GM23338 (cell line): Measurements from ENCODE around the gene USP32. TPM values are rescaled to one million over a fixed set of nuclear protein-coding genes. Genes with fewer than 3 reads are reported as not detected.

Source experiments
- ATAC-seq: fragments of 200-7000 bp; cut with Tn5 transposase; 3 replicates; pipeline ENCODE4 v1.9.1; 2020
- DNase-seq: peaks from one replicate; pipeline ENCODE4 v3.0.0-alpha.2; 2015; ENCODE audit warnings: low spot score
- H2AFZ ChIP-seq: fragments of 200-600 bp; sonication (generic); 2 replicates; pipeline ENCODE4 v1.8.0; 2016; ENCODE audit warnings: antibody characterized with exemption, mild to moderate bottlenecking, moderate library complexity
- H3F3A ChIP-seq: fragments of 200-600 bp; sonication (generic); replicated peaks from 2 replicates; pipeline ENCODE4 v1.8.0; 2017; ENCODE audit warnings: antibody characterized with exemption, mixed run types, low read depth
- H3K27ac ChIP-seq: fragments of 200-600 bp; sonication (generic); 2 replicates; pipeline ENCODE4 v1.6.1; 2016; ENCODE audit warnings: low read depth
- H3K27me3 ChIP-seq: fragments of 200-600 bp; sonication (generic); 2 replicates; pipeline ENCODE4 v1.8.0; 2016; ENCODE audit warnings: mild to moderate bottlenecking, mixed run types, moderate library complexity; ENCODE audit not compliant: insufficient read depth
- H3K36me3 ChIP-seq: fragments of 200-600 bp; sonication (generic); 2 replicates; pipeline ENCODE4 v1.8.0; 2016; ENCODE audit warnings: mild to moderate bottlenecking; ENCODE audit not compliant: insufficient read depth
- H3K4me1 ChIP-seq: fragments of 200-600 bp; sonication (generic); 2 replicates; pipeline ENCODE4 v1.8.0; 2016; ENCODE audit warnings: mild to moderate bottlenecking, moderate library complexity; ENCODE audit not compliant: insufficient read depth
- H3K4me2 ChIP-seq: fragments of 200-600 bp; sonication (generic); 2 replicates; pipeline ENCODE4 v1.7.1; 2017; ENCODE audit warnings: mixed run types
- H3K4me3 ChIP-seq: fragments of 200-600 bp; sonication (generic); 2 replicates; pipeline ENCODE4 v1.6.1; 2016; ENCODE audit warnings: mixed run types
- H3K79me2 ChIP-seq: fragments of 200-600 bp; sonication (generic); replicated peaks from 2 replicates; pipeline ENCODE4 v1.8.0; 2017; ENCODE audit warnings: mild to moderate bottlenecking; ENCODE audit not compliant: insufficient read depth
- H3K9me2 ChIP-seq: fragments of 200-600 bp; sonication (generic); 2 replicates; pipeline ENCODE4 v1.8.0; 2017; ENCODE audit not compliant: insufficient read depth
- H4K20me1 ChIP-seq: fragments of 200-600 bp; sonication (generic); replicated peaks from 2 replicates; pipeline ENCODE4 v1.8.0; 2017; ENCODE audit warnings: mild to moderate bottlenecking; ENCODE audit not compliant: insufficient read depth
- H3K27ac Mint-ChIP-seq: 2 replicates; pipeline ENCODE4 v1.8.0; 2020; ENCODE audit warnings: inconsistent platforms, mild to moderate bottlenecking, moderate library complexity, mixed read lengths
- H3K27me3 Mint-ChIP-seq: 3 replicates; pipeline ENCODE4 v1.8.0; 2022; ENCODE audit warnings: low read depth, mild to moderate bottlenecking, moderate library complexity, mixed read lengths, inconsistent platforms; ENCODE audit not compliant: insufficient read depth, poor library complexity
- H3K36me3 Mint-ChIP-seq: 3 replicates; pipeline ENCODE4 v1.8.0; 2021; ENCODE audit warnings: low read depth, mild to moderate bottlenecking, inconsistent platforms, moderate library complexity, mixed read lengths
- H3K4me1 Mint-ChIP-seq: 3 replicates; pipeline ENCODE4 v1.8.0; 2020; ENCODE audit warnings: mild to moderate bottlenecking, inconsistent platforms, mixed read lengths
- H3K4me3 Mint-ChIP-seq: 3 replicates; pipeline ENCODE4 v1.8.0; 2021; ENCODE audit warnings: moderate library complexity, mild to moderate bottlenecking, inconsistent platforms, mixed read lengths
- H3K9me3 Mint-ChIP-seq: 3 replicates; pipeline ENCODE4 v1.8.0; 2020; ENCODE audit warnings: moderate library complexity, mild to moderate bottlenecking, inconsistent platforms, mixed read lengths
- EZH2 ChIP-seq: fragments of 200-600 bp; sonication (generic); IDR thresholded peaks from one replicate; pipeline ENCODE4 v1.8.0; 2017; ENCODE audit warnings: antibody characterized with exemption, mild to moderate bottlenecking, low read depth; ENCODE audit not compliant: unreplicated experiment
- NANOG ChIP-seq: IDR thresholded peaks from 2 replicates; pipeline ENCODE4 v1.6.1; 2016; ENCODE audit warnings: antibody characterized with exemption, borderline replicate concordance
- STAT1 ChIP-seq: IDR thresholded peaks from one replicate; pipeline ENCODE4 v1.6.1; 2016; ENCODE audit warnings: antibody characterized with exemption; ENCODE audit not compliant: unreplicated experiment
- ZNF114 ChIP-seq: fragments of 250-450 bp; sonication (Bioruptor Pico); IDR thresholded peaks from 2 replicates; pipeline ENCODE4 v1.5.0; 2020; ENCODE audit warnings: mild to moderate bottlenecking, moderate library complexity
- ZNF331 ChIP-seq: fragments of 250-450 bp; sonication (Bioruptor Pico); IDR thresholded peaks from 2 replicates; pipeline ENCODE4 v1.5.0; 2020; ENCODE audit warnings: low read depth, mild to moderate bottlenecking, moderate library complexity
- polyA plus RNA-seq: library from polyadenylated mRNA; unstranded; fragments of >200 nt; fragmentation: Nextera tagmentation; extraction: Ambion mirVana; gene quantifications from 2 replicates; pipeline ENCODE4 v1.2.1, GENCODE V29; 2016
- total RNA-seq: library from RNA; depleted of rRNA; stranded (reverse); fragments of >200 nt; shearing (Covaris generic); gene quantifications from 2 replicates; pipeline ENCODE4 v1.2.3, GENCODE V29; 2014
- TF ChIP-seq, protein P1 (sequence below): IDR thresholded peaks from one replicate; pipeline ENCODE4 v1.6.1; 2018; ENCODE audit warnings: antibody characterized with exemption; ENCODE audit not compliant: unreplicated experiment
- TF ChIP-seq, protein P2 (sequence below): fragments of 250-450 bp; sonication (Bioruptor Pico); IDR thresholded peaks from 2 replicates; pipeline ENCODE4 v1.5.0; 2020; ENCODE audit warnings: mild to moderate bottlenecking, moderate library complexity
- TF ChIP-seq, protein P3 (sequence below), 2 experiments: fragments of 200-600 bp in 1 of 2; sonication (generic) in 1 of 2; conservative IDR thresholded peaks; 2 replicates each; pipeline versions ENCODE4 v1.5.1 to v1.6.1; 2016 to 2017; ENCODE audit warnings: antibody characterized with exemption in 2 of 2, low read depth in 2 of 2, mild to moderate bottlenecking in 2 of 2, moderate library complexity in 1 of 2

USP32 gene
- total and polyA plus RNA-seq, 2 experiments from 2014 or later = 43.6 to 129 TPM

DNA sequence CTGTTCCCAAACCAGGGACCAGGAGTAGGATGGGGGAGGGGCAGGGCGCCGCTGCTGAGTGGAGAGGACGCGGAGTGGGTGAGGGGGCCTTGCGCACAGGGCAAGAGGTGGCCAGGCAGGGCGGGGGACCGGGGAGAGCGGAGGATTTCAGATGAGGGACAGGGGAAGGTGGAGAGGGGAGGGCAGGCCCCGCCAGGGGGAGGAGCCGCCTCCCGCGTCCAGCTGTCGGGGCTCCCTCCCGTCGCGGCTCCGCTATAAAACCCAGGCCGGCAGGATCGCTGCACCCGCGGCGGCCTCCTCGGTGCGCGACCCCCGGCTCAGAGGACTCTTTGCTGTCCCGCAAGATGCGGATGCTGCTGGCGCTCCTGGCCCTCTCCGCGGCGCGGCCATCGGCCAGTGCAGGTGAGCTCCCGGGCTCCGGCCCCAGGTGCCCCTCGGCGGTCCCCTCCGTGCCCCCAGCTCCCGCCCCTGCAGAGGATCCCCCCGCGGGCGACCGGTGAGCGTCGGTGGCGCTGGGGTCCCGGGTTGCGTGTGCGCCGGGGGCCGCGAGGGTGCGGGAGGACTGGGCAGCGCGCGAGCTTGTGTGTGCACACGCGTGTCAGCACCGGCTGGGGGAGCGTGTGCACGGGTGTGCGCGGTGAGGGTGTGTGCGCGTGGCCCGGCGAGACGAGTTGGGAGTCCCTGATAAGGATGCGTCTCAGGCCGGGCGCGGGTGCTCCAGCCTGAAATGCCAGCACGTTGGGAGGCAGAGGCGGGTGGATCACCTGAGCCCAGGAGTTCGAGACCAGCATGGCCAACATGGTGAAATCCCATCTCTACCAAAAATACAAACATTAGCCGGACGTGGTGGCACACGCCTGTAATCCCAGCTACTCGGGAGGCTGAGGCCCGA lies 242.0 kb downstream of the USP32 start, which contains the start of gene CA4 (continued):
- TF ChIP-seq ZNF331 = no peak
- peak; percentile 21 for TF ChIP-seq EZH2

DNA sequence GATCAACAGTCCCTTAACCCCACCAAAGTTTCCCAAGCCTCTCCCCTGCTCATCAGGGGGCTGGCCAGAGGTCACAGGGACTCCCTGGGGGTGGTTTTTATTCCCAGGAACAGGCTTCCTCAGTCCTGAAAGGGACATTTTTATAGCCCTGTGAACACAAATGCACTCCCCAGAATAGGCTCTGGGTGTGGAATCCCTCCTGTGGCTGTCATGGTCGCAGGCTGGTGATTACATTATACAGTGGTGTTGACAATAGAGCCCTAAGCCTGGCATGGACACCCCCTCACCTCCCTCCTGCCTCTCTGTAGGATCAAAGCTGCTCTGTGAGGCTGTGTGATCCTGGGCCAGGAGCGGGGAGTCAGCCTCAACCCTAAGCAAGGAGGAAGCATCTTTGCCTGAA lies 243.6 kb downstream of the USP32 start:
- no peak overlapping the region for H2AFZ ChIP-seq
- no peaks in the 10 kb centered on the region for H3K9me2 ChIP-seq
- Mint-ChIP-seq H3K4me1 (peaks cover 42% of the 10 kb centered on the region), H3K27me3 (peaks cover 52% of the 10 kb centered on the region), H3K36me3 (no peaks in the 10 kb centered on the region), H3K4me3 (no peak overlapping the region), H3K27ac (no peak overlapping the region), H3K9me3 (no peaks in the 10 kb centered on the region; the same call in 2 of the 3 replicates)
- H3K79me2 ChIP-seq = no peaks in the 10 kb centered on the region
- H3K4me1 ChIP-seq = peaks cover 39% of the 10 kb centered on the region
- no peak overlapping the region for H3K4me3 ChIP-seq
- ATAC-seq (no peak), DNase-seq (peak; percentile 5)
- no peaks in the 10 kb centered on the region for H4K20me1 ChIP-seq
- H3K36me3 ChIP-seq = no peaks in the 10 kb centered on the region
- H3K27ac ChIP-seq = no peak overlapping the region
- no peak overlapping the region for H3K4me2 ChIP-seq
- peaks cover 80% of the 10 kb centered on the region for H3K27me3 ChIP-seq
- peaks cover 13% of the 10 kb centered on the region for H3F3A ChIP-seq
- TF ChIP-seq ZNF114 (CRISPR knock-in tag) (no peak), EZH2 (no peak), STAT1 (no peak), NANOG (no peak)
- TF ChIP-seq, protein P1, sequence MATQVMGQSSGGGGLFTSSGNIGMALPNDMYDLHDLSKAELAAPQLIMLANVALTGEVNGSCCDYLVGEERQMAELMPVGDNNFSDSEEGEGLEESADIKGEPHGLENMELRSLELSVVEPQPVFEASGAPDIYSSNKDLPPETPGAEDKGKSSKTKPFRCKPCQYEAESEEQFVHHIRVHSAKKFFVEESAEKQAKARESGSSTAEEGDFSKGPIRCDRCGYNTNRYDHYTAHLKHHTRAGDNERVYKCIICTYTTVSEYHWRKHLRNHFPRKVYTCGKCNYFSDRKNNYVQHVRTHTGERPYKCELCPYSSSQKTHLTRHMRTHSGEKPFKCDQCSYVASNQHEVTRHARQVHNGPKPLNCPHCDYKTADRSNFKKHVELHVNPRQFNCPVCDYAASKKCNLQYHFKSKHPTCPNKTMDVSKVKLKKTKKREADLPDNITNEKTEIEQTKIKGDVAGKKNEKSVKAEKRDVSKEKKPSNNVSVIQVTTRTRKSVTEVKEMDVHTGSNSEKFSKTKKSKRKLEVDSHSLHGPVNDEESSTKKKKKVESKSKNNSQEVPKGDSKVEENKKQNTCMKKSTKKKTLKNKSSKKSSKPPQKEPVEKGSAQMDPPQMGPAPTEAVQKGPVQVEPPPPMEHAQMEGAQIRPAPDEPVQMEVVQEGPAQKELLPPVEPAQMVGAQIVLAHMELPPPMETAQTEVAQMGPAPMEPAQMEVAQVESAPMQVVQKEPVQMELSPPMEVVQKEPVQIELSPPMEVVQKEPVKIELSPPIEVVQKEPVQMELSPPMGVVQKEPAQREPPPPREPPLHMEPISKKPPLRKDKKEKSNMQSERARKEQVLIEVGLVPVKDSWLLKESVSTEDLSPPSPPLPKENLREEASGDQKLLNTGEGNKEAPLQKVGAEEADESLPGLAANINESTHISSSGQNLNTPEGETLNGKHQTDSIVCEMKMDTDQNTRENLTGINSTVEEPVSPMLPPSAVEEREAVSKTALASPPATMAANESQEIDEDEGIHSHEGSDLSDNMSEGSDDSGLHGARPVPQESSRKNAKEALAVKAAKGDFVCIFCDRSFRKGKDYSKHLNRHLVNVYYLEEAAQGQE = no peak
- TF ChIP-seq, protein P2, sequence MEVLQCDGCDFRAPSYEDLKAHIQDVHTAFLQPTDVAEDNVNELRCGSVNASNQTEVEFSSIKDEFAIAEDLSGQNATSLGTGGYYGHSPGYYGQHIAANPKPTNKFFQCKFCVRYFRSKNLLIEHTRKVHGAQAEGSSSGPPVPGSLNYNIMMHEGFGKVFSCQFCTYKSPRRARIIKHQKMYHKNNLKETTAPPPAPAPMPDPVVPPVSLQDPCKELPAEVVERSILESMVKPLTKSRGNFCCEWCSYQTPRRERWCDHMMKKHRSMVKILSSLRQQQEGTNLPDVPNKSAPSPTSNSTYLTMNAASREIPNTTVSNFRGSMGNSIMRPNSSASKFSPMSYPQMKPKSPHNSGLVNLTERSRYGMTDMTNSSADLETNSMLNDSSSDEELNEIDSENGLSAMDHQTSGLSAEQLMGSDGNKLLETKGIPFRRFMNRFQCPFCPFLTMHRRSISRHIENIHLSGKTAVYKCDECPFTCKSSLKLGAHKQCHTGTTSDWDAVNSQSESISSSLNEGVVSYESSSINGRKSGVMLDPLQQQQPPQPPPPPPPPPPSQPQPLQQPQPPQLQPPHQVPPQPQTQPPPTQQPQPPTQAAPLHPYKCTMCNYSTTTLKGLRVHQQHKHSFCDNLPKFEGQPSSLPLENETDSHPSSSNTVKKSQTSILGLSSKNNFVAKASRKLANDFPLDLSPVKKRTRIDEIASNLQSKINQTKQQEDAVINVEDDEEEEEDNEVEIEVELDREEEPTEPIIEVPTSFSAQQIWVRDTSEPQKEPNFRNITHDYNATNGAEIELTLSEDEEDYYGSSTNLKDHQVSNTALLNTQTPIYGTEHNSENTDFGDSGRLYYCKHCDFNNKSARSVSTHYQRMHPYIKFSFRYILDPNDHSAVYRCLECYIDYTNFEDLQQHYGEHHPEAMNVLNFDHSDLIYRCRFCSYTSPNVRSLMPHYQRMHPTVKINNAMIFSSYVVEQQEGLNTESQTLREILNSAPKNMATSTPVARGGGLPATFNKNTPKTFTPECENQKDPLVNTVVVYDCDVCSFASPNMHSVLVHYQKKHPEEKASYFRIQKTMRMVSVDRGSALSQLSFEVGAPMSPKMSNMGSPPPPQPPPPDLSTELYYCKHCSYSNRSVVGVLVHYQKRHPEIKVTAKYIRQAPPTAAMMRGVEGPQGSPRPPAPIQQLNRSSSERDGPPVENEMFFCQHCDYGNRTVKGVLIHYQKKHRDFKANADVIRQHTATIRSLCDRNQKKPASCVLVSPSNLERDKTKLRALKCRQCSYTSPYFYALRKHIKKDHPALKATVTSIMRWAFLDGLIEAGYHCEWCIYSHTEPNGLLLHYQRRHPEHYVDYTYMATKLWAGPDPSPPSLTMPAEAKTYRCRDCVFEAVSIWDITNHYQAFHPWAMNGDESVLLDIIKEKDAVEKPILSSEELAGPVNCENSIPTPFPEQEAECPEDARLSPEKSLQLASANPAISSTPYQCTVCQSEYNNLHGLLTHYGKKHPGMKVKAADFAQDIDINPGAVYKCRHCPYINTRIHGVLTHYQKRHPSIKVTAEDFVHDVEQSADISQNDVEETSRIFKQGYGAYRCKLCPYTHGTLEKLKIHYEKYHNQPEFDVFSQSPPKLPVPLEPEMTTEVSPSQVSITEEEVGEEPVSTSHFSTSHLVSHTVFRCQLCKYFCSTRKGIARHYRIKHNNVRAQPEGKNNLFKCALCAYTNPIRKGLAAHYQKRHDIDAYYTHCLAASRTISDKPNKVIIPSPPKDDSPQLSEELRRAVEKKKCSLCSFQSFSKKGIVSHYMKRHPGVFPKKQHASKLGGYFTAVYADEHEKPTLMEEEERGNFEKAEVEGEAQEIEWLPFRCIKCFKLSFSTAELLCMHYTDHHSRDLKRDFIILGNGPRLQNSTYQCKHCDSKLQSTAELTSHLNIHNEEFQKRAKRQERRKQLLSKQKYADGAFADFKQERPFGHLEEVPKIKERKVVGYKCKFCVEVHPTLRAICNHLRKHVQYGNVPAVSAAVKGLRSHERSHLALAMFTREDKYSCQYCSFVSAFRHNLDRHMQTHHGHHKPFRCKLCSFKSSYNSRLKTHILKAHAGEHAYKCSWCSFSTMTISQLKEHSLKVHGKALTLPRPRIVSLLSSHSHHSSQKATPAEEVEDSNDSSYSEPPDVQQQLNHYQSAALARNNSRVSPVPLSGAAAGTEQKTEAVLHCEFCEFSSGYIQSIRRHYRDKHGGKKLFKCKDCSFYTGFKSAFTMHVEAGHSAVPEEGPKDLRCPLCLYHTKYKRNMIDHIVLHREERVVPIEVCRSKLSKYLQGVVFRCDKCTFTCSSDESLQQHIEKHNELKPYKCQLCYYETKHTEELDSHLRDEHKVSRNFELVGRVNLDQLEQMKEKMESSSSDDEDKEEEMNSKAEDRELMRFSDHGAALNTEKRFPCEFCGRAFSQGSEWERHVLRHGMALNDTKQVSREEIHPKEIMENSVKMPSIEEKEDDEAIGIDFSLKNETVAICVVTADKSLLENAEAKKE (CRISPR knock-in tag) = no peak
- TF ChIP-seq, protein P3, sequence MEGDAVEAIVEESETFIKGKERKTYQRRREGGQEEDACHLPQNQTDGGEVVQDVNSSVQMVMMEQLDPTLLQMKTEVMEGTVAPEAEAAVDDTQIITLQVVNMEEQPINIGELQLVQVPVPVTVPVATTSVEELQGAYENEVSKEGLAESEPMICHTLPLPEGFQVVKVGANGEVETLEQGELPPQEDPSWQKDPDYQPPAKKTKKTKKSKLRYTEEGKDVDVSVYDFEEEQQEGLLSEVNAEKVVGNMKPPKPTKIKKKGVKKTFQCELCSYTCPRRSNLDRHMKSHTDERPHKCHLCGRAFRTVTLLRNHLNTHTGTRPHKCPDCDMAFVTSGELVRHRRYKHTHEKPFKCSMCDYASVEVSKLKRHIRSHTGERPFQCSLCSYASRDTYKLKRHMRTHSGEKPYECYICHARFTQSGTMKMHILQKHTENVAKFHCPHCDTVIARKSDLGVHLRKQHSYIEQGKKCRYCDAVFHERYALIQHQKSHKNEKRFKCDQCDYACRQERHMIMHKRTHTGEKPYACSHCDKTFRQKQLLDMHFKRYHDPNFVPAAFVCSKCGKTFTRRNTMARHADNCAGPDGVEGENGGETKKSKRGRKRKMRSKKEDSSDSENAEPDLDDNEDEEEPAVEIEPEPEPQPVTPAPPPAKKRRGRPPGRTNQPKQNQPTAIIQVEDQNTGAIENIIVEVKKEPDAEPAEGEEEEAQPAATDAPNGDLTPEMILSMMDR (conservative IDR thresholded peaks at IDR 0.05; ENCODE audit: low read depth in 2 of 2) = no peak
